Body of pancreas (tissue), 4 donors: ENCODE measurements around the gene LINC01488.

ENCODE experiments used
- POLR2A ChIP-seq, 3 donors: fragments of 450-650 bp; IDR thresholded peaks; one replicate each; pipeline ENCODE4 v1.6.1; 2016; ENCODE audit warnings: antibody characterized with exemption in 3 of 3, mild to moderate bottlenecking in 2 of 3
- TF ChIP-seq, protein P1 (sequence below), 7 experiments: fragments of 450-650 bp in 4 of 7; fragments of 200-600 bp in 3 of 7; sonication (generic) in 3 of 7; IDR thresholded peaks; one replicate each; pipeline ENCODE4 v1.5.1; 2016 to 2019; ENCODE audit warnings: antibody characterized with exemption in 7 of 7

GRCh38 chr11:69484427-69485259, 3.2 kb downstream of the LINC01488 start:
- TF ChIP-seq, protein P1, sequence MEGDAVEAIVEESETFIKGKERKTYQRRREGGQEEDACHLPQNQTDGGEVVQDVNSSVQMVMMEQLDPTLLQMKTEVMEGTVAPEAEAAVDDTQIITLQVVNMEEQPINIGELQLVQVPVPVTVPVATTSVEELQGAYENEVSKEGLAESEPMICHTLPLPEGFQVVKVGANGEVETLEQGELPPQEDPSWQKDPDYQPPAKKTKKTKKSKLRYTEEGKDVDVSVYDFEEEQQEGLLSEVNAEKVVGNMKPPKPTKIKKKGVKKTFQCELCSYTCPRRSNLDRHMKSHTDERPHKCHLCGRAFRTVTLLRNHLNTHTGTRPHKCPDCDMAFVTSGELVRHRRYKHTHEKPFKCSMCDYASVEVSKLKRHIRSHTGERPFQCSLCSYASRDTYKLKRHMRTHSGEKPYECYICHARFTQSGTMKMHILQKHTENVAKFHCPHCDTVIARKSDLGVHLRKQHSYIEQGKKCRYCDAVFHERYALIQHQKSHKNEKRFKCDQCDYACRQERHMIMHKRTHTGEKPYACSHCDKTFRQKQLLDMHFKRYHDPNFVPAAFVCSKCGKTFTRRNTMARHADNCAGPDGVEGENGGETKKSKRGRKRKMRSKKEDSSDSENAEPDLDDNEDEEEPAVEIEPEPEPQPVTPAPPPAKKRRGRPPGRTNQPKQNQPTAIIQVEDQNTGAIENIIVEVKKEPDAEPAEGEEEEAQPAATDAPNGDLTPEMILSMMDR (IDR thresholded peaks at IDR 0.05), result no peak
- no peak for TF ChIP-seq POLR2A (IDR thresholded peaks at IDR 0.05)
